Measurements from ENCODE around the gene BACH2.

DNA sequence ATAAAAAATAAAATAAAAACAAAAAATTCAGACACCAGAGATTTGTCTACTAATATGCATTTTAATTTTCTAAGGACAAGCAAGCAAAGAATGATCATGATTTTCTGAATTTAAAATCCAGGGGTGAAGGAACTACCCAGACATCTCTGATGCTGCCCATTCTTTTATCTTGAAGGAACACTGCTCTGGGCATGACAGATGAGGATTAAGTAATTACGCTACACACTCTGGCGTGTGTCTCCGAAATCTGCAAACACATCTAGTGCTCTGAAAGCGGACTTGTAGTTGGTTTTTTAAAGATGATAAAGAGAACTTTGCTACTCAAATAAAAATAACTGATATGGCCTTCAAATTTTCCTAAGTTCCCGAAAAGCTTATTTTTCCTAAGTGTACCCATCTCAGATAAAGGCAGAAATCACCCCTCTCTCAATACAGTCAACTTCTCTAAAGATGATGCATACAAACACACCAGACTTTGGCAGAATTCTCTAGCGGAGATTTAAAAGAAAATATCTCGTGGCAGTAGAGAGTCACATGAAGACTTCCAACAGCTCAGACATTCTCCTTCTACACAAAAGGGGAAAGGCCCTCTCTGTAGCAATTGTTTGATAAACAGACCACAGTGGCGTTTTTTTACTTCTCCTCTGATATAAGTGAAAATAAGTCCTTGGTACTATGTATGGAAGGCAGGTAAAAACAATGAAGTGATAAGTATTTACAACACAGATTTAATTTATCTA, 133.8 kb downstream of the BACH2 start:
- TF ChIP-seq EP300 (IDR thresholded peaks at IDR 0.05), result no peak
- TF ChIP-seq, protein P1, sequence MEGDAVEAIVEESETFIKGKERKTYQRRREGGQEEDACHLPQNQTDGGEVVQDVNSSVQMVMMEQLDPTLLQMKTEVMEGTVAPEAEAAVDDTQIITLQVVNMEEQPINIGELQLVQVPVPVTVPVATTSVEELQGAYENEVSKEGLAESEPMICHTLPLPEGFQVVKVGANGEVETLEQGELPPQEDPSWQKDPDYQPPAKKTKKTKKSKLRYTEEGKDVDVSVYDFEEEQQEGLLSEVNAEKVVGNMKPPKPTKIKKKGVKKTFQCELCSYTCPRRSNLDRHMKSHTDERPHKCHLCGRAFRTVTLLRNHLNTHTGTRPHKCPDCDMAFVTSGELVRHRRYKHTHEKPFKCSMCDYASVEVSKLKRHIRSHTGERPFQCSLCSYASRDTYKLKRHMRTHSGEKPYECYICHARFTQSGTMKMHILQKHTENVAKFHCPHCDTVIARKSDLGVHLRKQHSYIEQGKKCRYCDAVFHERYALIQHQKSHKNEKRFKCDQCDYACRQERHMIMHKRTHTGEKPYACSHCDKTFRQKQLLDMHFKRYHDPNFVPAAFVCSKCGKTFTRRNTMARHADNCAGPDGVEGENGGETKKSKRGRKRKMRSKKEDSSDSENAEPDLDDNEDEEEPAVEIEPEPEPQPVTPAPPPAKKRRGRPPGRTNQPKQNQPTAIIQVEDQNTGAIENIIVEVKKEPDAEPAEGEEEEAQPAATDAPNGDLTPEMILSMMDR (IDR thresholded peaks at IDR 0.05), result no peak
- TF ChIP-seq POLR2AphosphoS5 (IDR thresholded peaks at IDR 0.05), result no peak
- no peak for TF ChIP-seq POLR2A (IDR thresholded peaks at IDR 0.05; ENCODE audit: low read depth)
